Tibial nerve (tissue), 4 donors: Measurements from ENCODE around the gene AKAP3.

Experiments
- CTCF ChIP-seq, 5 experiments: fragments of 200-600 bp in 3 of 5; fragments of 450-650 bp in 2 of 5; sonication (generic) in 3 of 5; IDR thresholded peaks; one replicate each; pipeline ENCODE4 v1.5.1; 2016 to 2019; ENCODE audit warnings: antibody characterized with exemption in 5 of 5, mild to moderate bottlenecking in 3 of 5, moderate library complexity in 2 of 5
- EP300 ChIP-seq, 2 donors: sonication (generic); formaldehyde crosslinking; IDR thresholded peaks; one replicate each; pipeline ENCODE4 v1.6.1; 2017; ENCODE audit warnings: antibody characterized with exemption in 2 of 2, mild to moderate bottlenecking in 1 of 2
- POLR2A ChIP-seq, 2 donors: fragments of 450-650 bp; IDR thresholded peaks; one replicate each; pipeline ENCODE4 v1.6.1; 2017; ENCODE audit warnings: antibody characterized with exemption in 2 of 2, mild to moderate bottlenecking in 2 of 2, moderate library complexity in 2 of 2

- TF ChIP-seq POLR2A (IDR thresholded peaks at IDR 0.05) (no peak), CTCF (IDR thresholded peaks at IDR 0.05) (no peak), EP300 (IDR thresholded peaks at IDR 0.05) (no peak)
Observed at GRCh38 chr12:4607056-4607455, 41.8 kb downstream of the AKAP3 start.
